Ishikawa (cell line): ENCODE measurements around the gene TMEFF2.

Experiments
- CEBPB ChIP-seq: IDR thresholded peaks from 2 replicates; pipeline ENCODE4 v1.6.1; 2012
- CREB1 ChIP-seq: IDR thresholded peaks from 2 replicates; pipeline ENCODE4 v1.6.1; 2012; ENCODE audit warnings: low read depth
- EGR1 ChIP-seq: IDR thresholded peaks from 2 replicates; pipeline ENCODE4 v1.6.1; 2012
- EP300 ChIP-seq: IDR thresholded peaks from 2 replicates; pipeline ENCODE4 v1.6.1; 2012; ENCODE audit warnings: borderline replicate concordance
- FOXM1 ChIP-seq: IDR thresholded peaks from 2 replicates; pipeline ENCODE4 v1.6.1; 2012; ENCODE audit warnings: low read depth, borderline replicate concordance
- MAX ChIP-seq: IDR thresholded peaks from 2 replicates; pipeline ENCODE4 v1.6.1; 2012
- NFIC ChIP-seq: IDR thresholded peaks from 2 replicates; pipeline ENCODE4 v1.6.1; 2012
- RAD21 ChIP-seq: IDR thresholded peaks from 2 replicates; pipeline ENCODE4 v1.6.1; 2012; ENCODE audit warnings: low read depth
- TAF1 ChIP-seq: IDR thresholded peaks from 2 replicates; pipeline ENCODE4 v1.6.1; 2012; ENCODE audit warnings: low read depth, mild to moderate bottlenecking
- TCF12 ChIP-seq: IDR thresholded peaks from 2 replicates; pipeline ENCODE4 v1.6.1; 2012; ENCODE audit warnings: low read depth
- TEAD4 ChIP-seq: IDR thresholded peaks from 2 replicates; pipeline ENCODE4 v1.6.1; 2012
- YY1 ChIP-seq: IDR thresholded peaks from 2 replicates; pipeline ENCODE4 v1.6.1; 2012; ENCODE audit warnings: low read depth
- ZBTB7A ChIP-seq: IDR thresholded peaks from 2 replicates; pipeline ENCODE4 v1.6.1; 2012; ENCODE audit warnings: low read depth
- TF ChIP-seq, protein P1 (sequence below): IDR thresholded peaks from 2 replicates; pipeline ENCODE4 v1.6.1; 2012
- TF ChIP-seq, protein P2 (sequence below): IDR thresholded peaks from 2 replicates; pipeline ENCODE4 v1.6.1; 2012; ENCODE audit warnings: low read depth, mild to moderate bottlenecking

The TMEFF2 gene

GRCh38 chr2:192098814-192099491, 95.8 kb downstream of the TMEFF2 start:
- TF ChIP-seq CEBPB (no peak), TEAD4 (no peak), TAF1 (no peak), EGR1 (no peak), NFIC (no peak), EP300 (no peak), YY1 (no peak), CREB1 (no peak)
- TF ChIP-seq, protein P1, sequence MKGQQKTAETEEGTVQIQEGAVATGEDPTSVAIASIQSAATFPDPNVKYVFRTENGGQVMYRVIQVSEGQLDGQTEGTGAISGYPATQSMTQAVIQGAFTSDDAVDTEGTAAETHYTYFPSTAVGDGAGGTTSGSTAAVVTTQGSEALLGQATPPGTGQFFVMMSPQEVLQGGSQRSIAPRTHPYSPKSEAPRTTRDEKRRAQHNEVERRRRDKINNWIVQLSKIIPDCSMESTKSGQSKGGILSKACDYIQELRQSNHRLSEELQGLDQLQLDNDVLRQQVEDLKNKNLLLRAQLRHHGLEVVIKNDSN: no peak

GRCh38 chr2:192091476-192091875, 103.3 kb downstream of the TMEFF2 start:
- TF ChIP-seq CEBPB (no peak), CREB1 (no peak), EGR1 (no peak), TCF12 (no peak), ZBTB7A (no peak), TEAD4 (no peak), RAD21 (no peak), NFIC (no peak), FOXM1 (no peak), EP300 (no peak), MAX (no peak), TAF1 (no peak), YY1 (no peak)
- TF ChIP-seq, protein P2, sequence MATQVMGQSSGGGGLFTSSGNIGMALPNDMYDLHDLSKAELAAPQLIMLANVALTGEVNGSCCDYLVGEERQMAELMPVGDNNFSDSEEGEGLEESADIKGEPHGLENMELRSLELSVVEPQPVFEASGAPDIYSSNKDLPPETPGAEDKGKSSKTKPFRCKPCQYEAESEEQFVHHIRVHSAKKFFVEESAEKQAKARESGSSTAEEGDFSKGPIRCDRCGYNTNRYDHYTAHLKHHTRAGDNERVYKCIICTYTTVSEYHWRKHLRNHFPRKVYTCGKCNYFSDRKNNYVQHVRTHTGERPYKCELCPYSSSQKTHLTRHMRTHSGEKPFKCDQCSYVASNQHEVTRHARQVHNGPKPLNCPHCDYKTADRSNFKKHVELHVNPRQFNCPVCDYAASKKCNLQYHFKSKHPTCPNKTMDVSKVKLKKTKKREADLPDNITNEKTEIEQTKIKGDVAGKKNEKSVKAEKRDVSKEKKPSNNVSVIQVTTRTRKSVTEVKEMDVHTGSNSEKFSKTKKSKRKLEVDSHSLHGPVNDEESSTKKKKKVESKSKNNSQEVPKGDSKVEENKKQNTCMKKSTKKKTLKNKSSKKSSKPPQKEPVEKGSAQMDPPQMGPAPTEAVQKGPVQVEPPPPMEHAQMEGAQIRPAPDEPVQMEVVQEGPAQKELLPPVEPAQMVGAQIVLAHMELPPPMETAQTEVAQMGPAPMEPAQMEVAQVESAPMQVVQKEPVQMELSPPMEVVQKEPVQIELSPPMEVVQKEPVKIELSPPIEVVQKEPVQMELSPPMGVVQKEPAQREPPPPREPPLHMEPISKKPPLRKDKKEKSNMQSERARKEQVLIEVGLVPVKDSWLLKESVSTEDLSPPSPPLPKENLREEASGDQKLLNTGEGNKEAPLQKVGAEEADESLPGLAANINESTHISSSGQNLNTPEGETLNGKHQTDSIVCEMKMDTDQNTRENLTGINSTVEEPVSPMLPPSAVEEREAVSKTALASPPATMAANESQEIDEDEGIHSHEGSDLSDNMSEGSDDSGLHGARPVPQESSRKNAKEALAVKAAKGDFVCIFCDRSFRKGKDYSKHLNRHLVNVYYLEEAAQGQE: no peak
- TF ChIP-seq, protein P1: no peak

- TF ChIP-seq EGR1 (no peak), TAF1 (no peak), YY1 (no peak), TCF12 (no peak), FOXM1 (no peak), MAX (no peak), TEAD4 (no peak), NFIC (no peak), ZBTB7A (no peak), CEBPB (no peak), CREB1 (no peak), RAD21 (no peak), EP300 (no peak)
- TF ChIP-seq, protein P1: no peak
- TF ChIP-seq, protein P2: no peak
These were observed 103.8 kb downstream of the TMEFF2 start for GRCh38 chr2:192090911-192091310.

GRCh38 chr2:192087398-192087958, 107.3 kb downstream of the TMEFF2 start:
- TF ChIP-seq FOXM1 (no peak), NFIC (peak; percentile 50)

- TF ChIP-seq MAX (no peak), ZBTB7A (no peak), TCF12 (no peak), TAF1 (no peak), FOXM1 (no peak), NFIC (no peak), EP300 (no peak), TEAD4 (no peak), RAD21 (no peak), CREB1 (no peak)
- TF ChIP-seq, protein P1: no peak
These were observed 112.6 kb downstream of the TMEFF2 start for GRCh38 chr2:192082121-192082520.
